Prostate gland (tissue), 1 donor: ENCODE results near the gene SPON1.

Source experiments
- POLR2A ChIP-seq: fragments of 450-650 bp; IDR thresholded peaks from one replicate; pipeline ENCODE4 v1.6.1; 2016; ENCODE audit warnings: antibody characterized with exemption, mild to moderate bottlenecking
- POLR2AphosphoS5 ChIP-seq: sonication (generic); formaldehyde crosslinking; IDR thresholded peaks from one replicate; pipeline ENCODE4 v1.6.1; 2017; ENCODE audit warnings: antibody characterized with exemption

DNA sequence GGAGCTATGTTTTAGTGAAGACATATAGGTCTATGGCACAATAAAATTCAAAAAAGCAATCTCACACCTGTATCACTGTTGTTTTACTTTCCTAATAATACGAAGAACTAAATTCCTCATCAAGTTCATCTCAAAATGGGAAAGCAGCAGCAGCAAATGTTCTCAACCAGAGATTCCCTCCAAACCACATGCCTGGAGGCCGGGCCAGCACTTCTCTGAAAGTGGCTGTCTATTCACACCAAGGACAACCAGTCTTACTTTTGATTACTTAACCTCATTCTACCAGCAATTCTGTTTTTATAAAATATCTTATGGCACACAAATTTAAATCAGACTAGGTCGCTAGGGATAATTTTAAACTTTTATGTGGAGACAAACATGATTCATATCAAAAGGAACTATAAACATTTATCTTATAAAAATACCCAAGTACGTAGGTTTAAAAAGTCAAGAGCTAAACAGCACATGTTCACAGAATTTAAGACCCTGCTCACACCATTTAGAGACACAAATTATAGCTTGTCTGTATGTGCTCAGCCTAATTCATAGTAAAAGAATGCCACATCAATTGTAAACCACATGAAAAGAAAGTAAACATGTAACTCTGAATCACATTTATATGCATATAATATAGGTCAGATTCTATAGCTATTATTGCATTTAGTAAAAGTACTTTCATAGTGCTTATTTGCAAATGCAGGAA lies 350.4 kb downstream of the SPON1 start:
- TF ChIP-seq POLR2A (no peak), POLR2AphosphoS5 (no peak)
